GM12873 (cell line): ENCODE data around the gene ANAPC10.

ENCODE experiments used
- CTCF ChIP-seq: IDR thresholded peaks from 2 replicates; pipeline ENCODE4 v1.5.1; 2012; ENCODE audit warnings: low read depth, mild to moderate bottlenecking, moderate library complexity, low read length, control low read depth; ENCODE audit not compliant: insufficient read depth; ENCODE audit errors: missing control alignments

Gene ANAPC10

GRCh38 chr4:145107126-145107525 is 9.1 kb upstream of the ANAPC10 start:
- TF ChIP-seq CTCF, result no peak

- no peak for TF ChIP-seq CTCF
These were observed 5.5 kb upstream of the ANAPC10 start for GRCh38 chr4:145103496-145103895.

- no peak for TF ChIP-seq CTCF
These were observed 4.6 kb upstream of the ANAPC10 start for GRCh38 chr4:145102619-145103018.

- TF ChIP-seq CTCF, result no peak
These were observed 3.1 kb upstream of the ANAPC10 start for GRCh38 chr4:145101091-145101490.

- TF ChIP-seq CTCF, result no peak
These were observed 1.7 kb upstream of the ANAPC10 start for GRCh38 chr4:145099653-145100052.

- no peak for TF ChIP-seq CTCF
These were observed 660 bp upstream of the ANAPC10 start for GRCh38 chr4:145098675-145099037.

- no peak for TF ChIP-seq CTCF
These were observed 620 bp downstream of the ANAPC10 start for GRCh38 chr4:145097331-145097820.
